Measurements from ENCODE around the gene ZNF836. TPM values are rescaled to one million over a fixed set of nuclear protein-coding genes. Genes with fewer than 3 reads are reported as not detected.
A peak's percentile ranks its signal among the peaks of the same experiment; 100 is the strongest.

The ZNF836 gene
- total and polyA plus RNA-seq, 2 of the 13 experiments (the other 11 are each of a cell fraction or from before 2014, with no cell fraction given) = 1.6 to 5.3 TPM

GRCh38 chr19:52139252-52140031 lies 32.0 kb downstream of the ZNF836 start, which contains the start of gene ZNF616 (continued):
- TF ChIP-seq BORCS8-MEF2B (CRISPR knock-in tag; IDR thresholded peaks at IDR 0.05) (0 out of 2 replicates have a peak, but pooled peaks have one; percentile 33), ZNF317 (CRISPR knock-in tag; IDR thresholded peaks at IDR 0.05) (no peak), ZNF230 (CRISPR knock-in tag; IDR thresholded peaks at IDR 0.05) (peak; percentile 75; the same call in 1 of the 2 replicates), TSC22D2 (CRISPR knock-in tag; IDR thresholded peaks at IDR 0.05; ENCODE audit: borderline replicate concordance) (0 out of 2 replicates have a peak, but pooled peaks have one; percentile 36), ZNF383 (CRISPR knock-in tag; IDR thresholded peaks at IDR 0.05; ENCODE audit: borderline replicate concordance) (peak; percentile 56; the same call in 1 of the 2 replicates), MAFG (CRISPR knock-in tag; IDR thresholded peaks at IDR 0.05) (no peak), ZFP41 (CRISPR knock-in tag; IDR thresholded peaks at IDR 0.05; ENCODE audit: borderline replicate concordance) (no peak), FOXJ3 (CRISPR knock-in tag; IDR thresholded peaks at IDR 0.05; ENCODE audit: borderline replicate concordance) (no peak), NCOR1 (IDR thresholded peaks at IDR 0.05; ENCODE audit: borderline replicate concordance, low read length) (no peak), ZNF572 (CRISPR knock-in tag; IDR thresholded peaks at IDR 0.05) (no peak), TGIF2 (CRISPR knock-in tag; IDR thresholded peaks at IDR 0.05) (no peak), CBX5 (CRISPR knock-in tag; IDR thresholded peaks at IDR 0.05; ENCODE audit: borderline replicate concordance) (peak; percentile 31; the same call in 1 of the 2 replicates), SMARCC2 (IDR thresholded peaks at IDR 0.05) (no peak), SKI (IDR thresholded peaks at IDR 0.05; ENCODE audit: partially characterized antibody) (no peak), MED13 (CRISPR knock-in tag; IDR thresholded peaks at IDR 0.05) (no peak), ATM (IDR thresholded peaks at IDR 0.05; ENCODE audit: borderline replicate concordance) (no peak), HOXA9 (CRISPR knock-in tag; IDR thresholded peaks at IDR 0.05; ENCODE audit: borderline replicate concordance) (no peak), JUN (CRISPR knock-in tag; IDR thresholded peaks at IDR 0.05) (no peak), SPEN (CRISPR knock-in tag; IDR thresholded peaks at IDR 0.05; ENCODE audit: low read depth) (peak; percentile 22; the same call in 1 of the 2 replicates), ZBTB26 (CRISPR knock-in tag; IDR thresholded peaks at IDR 0.05; ENCODE audit: borderline replicate concordance) (no peak), PREB (CRISPR knock-in tag; IDR thresholded peaks at IDR 0.05) (no peak), PAF1 (CRISPR knock-in tag; IDR thresholded peaks at IDR 0.05) (no peak)
- TF ChIP-seq, protein P1, sequence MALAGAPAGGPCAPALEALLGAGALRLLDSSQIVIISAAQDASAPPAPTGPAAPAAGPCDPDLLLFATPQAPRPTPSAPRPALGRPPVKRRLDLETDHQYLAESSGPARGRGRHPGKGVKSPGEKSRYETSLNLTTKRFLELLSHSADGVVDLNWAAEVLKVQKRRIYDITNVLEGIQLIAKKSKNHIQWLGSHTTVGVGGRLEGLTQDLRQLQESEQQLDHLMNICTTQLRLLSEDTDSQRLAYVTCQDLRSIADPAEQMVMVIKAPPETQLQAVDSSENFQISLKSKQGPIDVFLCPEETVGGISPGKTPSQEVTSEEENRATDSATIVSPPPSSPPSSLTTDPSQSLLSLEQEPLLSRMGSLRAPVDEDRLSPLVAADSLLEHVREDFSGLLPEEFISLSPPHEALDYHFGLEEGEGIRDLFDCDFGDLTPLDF (CRISPR knock-in tag; IDR thresholded peaks at IDR 0.05) = no peak
- TF ChIP-seq, protein P2, sequence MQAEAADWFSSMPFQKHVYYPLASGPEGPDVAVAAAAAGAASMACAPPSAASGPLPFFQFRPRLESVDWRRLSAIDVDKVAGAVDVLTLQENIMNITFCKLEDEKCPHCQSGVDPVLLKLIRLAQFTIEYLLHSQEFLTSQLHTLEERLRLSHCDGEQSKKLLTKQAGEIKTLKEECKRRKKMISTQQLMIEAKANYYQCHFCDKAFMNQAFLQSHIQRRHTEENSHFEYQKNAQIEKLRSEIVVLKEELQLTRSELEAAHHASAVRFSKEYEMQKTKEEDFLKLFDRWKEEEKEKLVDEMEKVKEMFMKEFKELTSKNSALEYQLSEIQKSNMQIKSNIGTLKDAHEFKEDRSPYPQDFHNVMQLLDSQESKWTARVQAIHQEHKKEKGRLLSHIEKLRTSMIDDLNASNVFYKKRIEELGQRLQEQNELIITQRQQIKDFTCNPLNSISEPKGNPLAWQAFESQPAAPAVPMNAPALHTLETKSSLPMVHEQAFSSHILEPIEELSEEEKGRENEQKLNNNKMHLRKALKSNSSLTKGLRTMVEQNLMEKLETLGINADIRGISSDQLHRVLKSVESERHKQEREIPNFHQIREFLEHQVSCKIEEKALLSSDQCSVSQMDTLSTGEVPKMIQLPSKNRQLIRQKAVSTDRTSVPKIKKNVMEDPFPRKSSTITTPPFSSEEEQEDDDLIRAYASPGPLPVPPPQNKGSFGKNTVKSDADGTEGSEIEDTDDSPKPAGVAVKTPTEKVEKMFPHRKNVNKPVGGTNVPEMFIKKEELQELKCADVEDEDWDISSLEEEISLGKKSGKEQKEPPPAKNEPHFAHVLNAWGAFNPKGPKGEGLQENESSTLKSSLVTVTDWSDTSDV (CRISPR knock-in tag; IDR thresholded peaks at IDR 0.05) = no peak

Data from HepG2 (cell line).